HEK293T (cell line): ENCODE data around the gene PAFAH1B2.

Experiments used
- CTCF ChIA-PET: fragments of 350-600 bp; formaldehyde crosslinking; extraction: SDS; loops from one replicate; lab custom pipeline; 2021; ENCODE audit warnings: antibody characterized with exemption, inconsistent platforms; lab: Yijun Ruan, JAX
- POLR2A ChIA-PET: fragments of 350-600 bp; formaldehyde crosslinking; extraction: SDS; loops from one replicate; lab custom pipeline; 2020; ENCODE audit warnings: antibody characterized with exemption, inconsistent platforms; lab: Yijun Ruan, JAX
- DNase-seq: peaks from one replicate; pipeline ENCODE4 v3.0.0; 2012; ENCODE audit warnings: mixed read lengths; ENCODE audit errors: extremely low spot score
- ARNT ChIP-seq: fragments of 450-650 bp; IDR thresholded peaks from 2 replicates; pipeline ENCODE4 v1.6.1; 2017; ENCODE audit warnings: mild to moderate bottlenecking
- BHLHE40 ChIP-seq: fragments of 450-650 bp; IDR thresholded peaks from 2 replicates; pipeline ENCODE4 v1.6.1; 2016; ENCODE audit warnings: mild to moderate bottlenecking, moderate library complexity, borderline replicate concordance
- CTBP1 ChIP-seq: fragments of 450-650 bp; IDR thresholded peaks from 2 replicates; pipeline ENCODE4 v1.6.1; 2016; ENCODE audit warnings: borderline replicate concordance
- ELF4 ChIP-seq: fragments of 450-650 bp; IDR thresholded peaks from 2 replicates; pipeline ENCODE4 v1.6.1; 2017; ENCODE audit warnings: antibody characterized with exemption
- FOXA1 ChIP-seq: fragments of 450-650 bp; IDR thresholded peaks from 2 replicates; pipeline ENCODE4 v1.6.1; 2016; ENCODE audit warnings: mild to moderate bottlenecking
- FOXK2 ChIP-seq: fragments of 450-650 bp; IDR thresholded peaks from 2 replicates; pipeline ENCODE4 v1.6.1; 2016; ENCODE audit warnings: mild to moderate bottlenecking
- FOXM1 ChIP-seq: fragments of 450-650 bp; IDR thresholded peaks from 2 replicates; pipeline ENCODE4 v1.6.1; 2017; ENCODE audit warnings: mild to moderate bottlenecking, borderline replicate concordance
- HDGF ChIP-seq: fragments of 450-650 bp; IDR thresholded peaks from 2 replicates; pipeline ENCODE4 v1.6.1; 2017; ENCODE audit warnings: antibody characterized with exemption, borderline replicate concordance
- L3MBTL2 ChIP-seq: fragments of 450-650 bp; conservative IDR thresholded peaks from 2 replicates; pipeline ENCODE4 v1.6.1; 2016; ENCODE audit warnings: mild to moderate bottlenecking
- LEF1 ChIP-seq: fragments of 450-650 bp; IDR thresholded peaks from 2 replicates; pipeline ENCODE4 v1.6.1; 2017; ENCODE audit warnings: mild to moderate bottlenecking, borderline replicate concordance
- NFRKB ChIP-seq: fragments of 450-650 bp; IDR thresholded peaks from 2 replicates; pipeline ENCODE4 v1.6.1; 2016; ENCODE audit warnings: mild to moderate bottlenecking, moderate library complexity
- PKNOX1 ChIP-seq: fragments of 450-650 bp; IDR thresholded peaks from 2 replicates; pipeline ENCODE4 v1.6.1; 2016
- SP1 ChIP-seq: fragments of 450-650 bp; IDR thresholded peaks from 2 replicates; pipeline ENCODE4 v1.6.1; 2017
- SUZ12 ChIP-seq: fragments of 450-650 bp; IDR thresholded peaks from 2 replicates; pipeline ENCODE4 v1.6.1; 2016; ENCODE audit warnings: mild to moderate bottlenecking
- TARDBP ChIP-seq: fragments of 450-650 bp; IDR thresholded peaks from 2 replicates; pipeline ENCODE4 v1.6.1; 2016
- ZNF384 ChIP-seq: fragments of 450-650 bp; IDR thresholded peaks from 2 replicates; pipeline ENCODE4 v1.6.1; 2016

PAFAH1B2 gene

GRCh38 chr11:117178210-117179034 is 34.3 kb downstream of the PAFAH1B2 start, which contains the start of gene SIDT2:
Gene SIDT2 (plus strand): TSS chr11:117178743. CDS start chr11:117179264, 521 bp downstream.
- ChIA-PET CTCF (interaction anchor here (0.7 to 1.8 kb wide), 4 partner anchors 48 to 389 kb away, joined by 3 to 6 read pairs (median 4); partner anchors contain the start of gene PCSK7), POLR2A (interaction anchor here (0.8 to 6.1 kb wide), 6 partner anchors 9 to 53 kb away, joined by 3 to 58 read pairs (median 4); partner anchors contain the start of genes PAFAH1B2 and PCSK7)
- TF ChIP-seq LEF1 (no peak), FOXM1 (peak; percentile 80), BHLHE40 (no peak), ZNF384 (no peak), SUZ12 (no peak), NFRKB (no peak), HDGF (no peak), ELF4 (no peak), SP1 (no peak), ARNT (peak; percentile 48; the same call in 1 of the 2 replicates), PKNOX1 (peak; percentile 67)
- DNase-seq, result peak; percentile 91

GRCh38 chr11:117179048-117179999 is 35.2 kb downstream of the PAFAH1B2 start:
- TF ChIP-seq FOXA1 (no peak), FOXM1 (no peak), ARNT (no peak), LEF1 (no peak), FOXK2 (no peak), BHLHE40 (no peak), HDGF (no peak), L3MBTL2 (no peak), TARDBP (no peak), SUZ12 (no peak), ELF4 (no peak), SP1 (no peak), NFRKB (no peak), CTBP1 (no peak), PKNOX1 (no peak), ZNF384 (no peak)
- CTCF ChIA-PET, result interaction anchor here (0.8 to 1.8 kb wide), 5 partner anchors 24 to 344 kb away, joined by 3 to 6 read pairs (median 4); partner anchors contain the start of gene PCSK7
- DNase-seq, result peak; percentile 34
- POLR2A ChIA-PET, result interaction anchor here (0.8 to 6.1 kb wide), 5 partner anchors 10 to 53 kb away, joined by 3 to 58 read pairs (median 5); partner anchors contain the start of genes PAFAH1B2, PCSK7 and RNF214

GRCh38 chr11:117180020-117180419 is 35.9 kb downstream of the PAFAH1B2 start:
- DNase-seq, result peak; percentile 9
- ChIA-PET POLR2A (interaction anchor here (1.6 to 6.1 kb wide), 3 partner anchors 13 to 52 kb away, joined by 5 to 58 read pairs (median 7); partner anchors contain the start of genes PAFAH1B2, PCSK7 and RNF214), CTCF (interaction anchor here (0.6 to 2.2 kb wide), 6 partner anchors 23 to 344 kb away, joined by 3 to 10 read pairs (median 4); no protein-coding TSS in a partner anchor)
- TF ChIP-seq FOXK2, result no peak
- TF ChIP-seq PKNOX1, result no peak
- no peak for TF ChIP-seq LEF1
- no peak for TF ChIP-seq FOXM1
- TF ChIP-seq ELF4, result no peak
- no peak for TF ChIP-seq TARDBP
- TF ChIP-seq CTBP1, result no peak
- no peak for TF ChIP-seq ARNT
- TF ChIP-seq ZNF384, result no peak
- no peak for TF ChIP-seq L3MBTL2
- no peak for TF ChIP-seq SUZ12
- no peak for TF ChIP-seq NFRKB
- no peak for TF ChIP-seq SP1
- TF ChIP-seq FOXA1, result no peak
- no peak for TF ChIP-seq HDGF
- no peak for TF ChIP-seq BHLHE40

GRCh38 chr11:117180661-117181585 is 36.8 kb downstream of the PAFAH1B2 start:
- ChIA-PET CTCF (interaction anchor here (0.6 to 2.2 kb wide), 7 partner anchors 8 to 335 kb away, joined by 3 to 10 read pairs (median 4); no protein-coding TSS in a partner anchor), POLR2A (interaction anchor here (0.9 to 6.1 kb wide), 4 partner anchors 15 to 51 kb away, joined by 3 to 58 read pairs (median 6); partner anchors contain the start of genes PAFAH1B2, PCSK7 and RNF214)
- DNase-seq, result peak; percentile 78
- peak; percentile 57; the same call in 1 of the 2 replicates for TF ChIP-seq L3MBTL2
- no peak for TF ChIP-seq FOXM1
- no peak for TF ChIP-seq FOXK2
- TF ChIP-seq FOXA1, result no peak
